Testis (tissue), 3 donors: ENCODE data around the gene MMP15. TPM values are rescaled to one million over a fixed set of nuclear protein-coding genes. Genes with fewer than 3 reads are reported as not detected.
"Not testable (repeated sequence)": the region's sequence is repeated elsewhere in the genome, so short reads cannot be mapped to it uniquely, and the experiment has no call there.

ENCODE experiments used
- DNase-seq: peaks from one replicate; pipeline ENCODE4 v3.0.0-alpha.2; 2019
- H3K27ac ChIP-seq, 2 donors: fragments of 200-600 bp; sonication (generic); one replicate each; pipeline ENCODE4 v1.5.1; 2019
- H3K27me3 ChIP-seq: fragments of 200-600 bp; sonication (generic); one replicate; pipeline ENCODE4 v1.5.1; 2019
- H3K36me3 ChIP-seq: fragments of 200-600 bp; sonication (generic); one replicate; pipeline ENCODE4 v1.5.1; 2017; ENCODE audit warnings: low read depth; ENCODE audit errors: missing control alignments
- H3K4me1 ChIP-seq: fragments of 200-600 bp; sonication (generic); one replicate; pipeline ENCODE4 v1.5.1; 2019
- H3K4me3 ChIP-seq, 2 donors: fragments of 200-600 bp; sonication (generic); one replicate each; pipeline ENCODE4 v1.5.1; 2017 to 2019
- H3K9me3 ChIP-seq: fragments of 200-600 bp; sonication (generic); one replicate; pipeline ENCODE4 v1.5.1; 2017
- CTCF ChIP-seq, 3 experiments: fragments of 450-650 bp in 2 of 3; fragments of 200-600 bp in 1 of 3; sonication (generic) in 1 of 3; IDR thresholded peaks; one replicate each; pipeline ENCODE4 v1.5.1; 2016 to 2019; ENCODE audit warnings: antibody characterized with exemption in 3 of 3, mild to moderate bottlenecking in 2 of 3, moderate library complexity in 1 of 3
- POLR2A ChIP-seq: fragments of 450-650 bp; IDR thresholded peaks from one replicate; pipeline ENCODE4 v1.6.1; 2017; ENCODE audit warnings: antibody characterized with exemption, mild to moderate bottlenecking, moderate library complexity
- WGBS, 2 donors: methylation state at CpG; one replicate each; pipeline ENCODE4 v1.1.5; 2018; 5-methylcytosine and 5-hydroxymethylcytosine counted together
- intact Hi-C: fragments of 100-400 bp; cut with DNase I; formaldehyde crosslinking; loops from one replicate; pipeline ENCODE4 v1.15.1; 2023; ENCODE audit warnings: low total_unique reads
- polyA plus RNA-seq: library from polyadenylated mRNA; stranded (reverse); fragments of 350-450 nt; fragmentation: Illumina TruSeq; extraction: RNeasy Lipid Tissue Mini Kit (QIAGEN cat#74804); gene quantifications from one replicate; pipeline ENCODE4 v1.2.3, GENCODE V29; 2014; ENCODE audit warnings: low read depth, low replicate concordance; ENCODE audit not compliant: insufficient read depth
- total RNA-seq, 2 donors: library from RNA; depleted of rRNA; stranded (reverse); fragments of >200 nt; gene quantifications; one replicate each; pipeline ENCODE4 v1.2.3, GENCODE V29; 2016

Gene MMP15
- total and polyA plus RNA-seq, 3 donors from 2014 or later, result 80.6 to 300 (median 194) TPM

DNA sequence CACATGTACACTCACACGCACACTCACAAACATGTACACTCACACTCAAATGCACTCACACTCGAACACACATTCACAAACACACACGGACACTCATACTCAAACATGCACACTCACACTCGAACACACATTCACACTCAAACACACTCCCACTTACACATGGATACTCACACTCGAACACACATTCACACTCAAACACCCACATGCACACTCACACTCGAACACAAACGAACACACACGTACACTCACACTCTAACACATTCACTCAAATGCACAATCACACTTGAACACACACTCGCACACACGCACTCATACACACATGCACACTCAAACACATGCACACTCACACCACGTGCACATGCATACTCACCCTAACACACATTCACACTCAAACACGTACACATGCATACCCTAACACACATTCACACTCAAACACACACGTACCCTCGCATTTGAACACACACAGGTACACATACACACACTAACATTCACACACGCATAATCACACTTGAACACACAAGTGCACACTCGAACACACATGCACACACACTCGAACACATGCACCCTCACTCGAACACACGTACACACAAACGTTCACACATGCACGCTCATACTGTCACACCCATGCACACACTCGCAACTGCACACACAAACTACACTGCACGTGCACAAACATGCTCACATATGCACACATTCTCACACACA lies 61.8 kb downstream of the MMP15 start:
- no peaks in the 10 kb centered on the region for H3K36me3 ChIP-seq
- no peak for DNase-seq
- intact Hi-C loops, result no loop called here
- TF ChIP-seq POLR2A (no peak), CTCF (IDR thresholded peaks at IDR 0.05) (no peak)
- no peaks in the 10 kb centered on the region for H3K27me3 ChIP-seq
- no peaks in the 10 kb centered on the region for H3K9me3 ChIP-seq
- no peak overlapping the region for H3K27ac ChIP-seq
- 58 to 70% methylated on average over 23 of the region's 23 CpGs for WGBS, 2 donors
- H3K4me3 ChIP-seq, result no peak overlapping the region
- H3K4me1 ChIP-seq, result no peaks in the 10 kb centered on the region

- H3K4me3 ChIP-seq, result no peak overlapping the region
- no peaks in the 10 kb centered on the region for H3K36me3 ChIP-seq
- no peaks in the 10 kb centered on the region for H3K27me3 ChIP-seq
- TF ChIP-seq POLR2A (no peak), CTCF (IDR thresholded peaks at IDR 0.05) (no peak)
- intact Hi-C loops, result no loop called here
- 24 to 38% methylated on average over 6 to 9 of the region's 9 CpGs for WGBS, 2 donors
- H3K9me3 ChIP-seq, result no peaks in the 10 kb centered on the region
- no peak overlapping the region for H3K27ac ChIP-seq
- no peaks in the 10 kb centered on the region for H3K4me1 ChIP-seq
- DNase-seq, result no peak
Measured at GRCh38 chr16:58088091-58088490, 62.5 kb downstream of the MMP15 start.

- intact Hi-C loops, H3K4me1 ChIP-seq, H3K27ac ChIP-seq, H3K27me3 ChIP-seq, H3K36me3 ChIP-seq, DNase-seq, H3K9me3 ChIP-seq, H3K4me3 ChIP-seq: not testable (repeated sequence)
- WGBS, 2 donors, result 93 to 96% methylated on average over 3 of the region's 3 CpGs
Measured at GRCh38 chr16:58090396-58090795, 64.8 kb downstream of the MMP15 start.

GRCh38 chr16:58094026-58094425 lies 68.5 kb downstream of the MMP15 start:
- intact Hi-C loops, result no loop called here

More at GRCh38 chr16:58094026-58094425, 68.5 kb downstream of the MMP15 start:
- no peak overlapping the region for H3K27ac ChIP-seq
- no peak for DNase-seq
- H3K4me3 ChIP-seq, result no peak overlapping the region
- 81 to 92% methylated on average over 5 of the region's 5 CpGs for WGBS, 2 donors
- H3K27me3 ChIP-seq, result no peaks in the 10 kb centered on the region
- TF ChIP-seq POLR2A (no peak), CTCF (IDR thresholded peaks at IDR 0.05) (no peak)
- no peaks in the 10 kb centered on the region for H3K4me1 ChIP-seq
- no peaks in the 10 kb centered on the region for H3K36me3 ChIP-seq
- H3K9me3 ChIP-seq, result no peaks in the 10 kb centered on the region
